ENCODE data around the gene BTBD7.
"Not testable (repeated sequence)": the region's sequence is repeated elsewhere in the genome, so short reads cannot be mapped to it uniquely, and the experiment has no call there.

The BTBD7 gene

DNA sequence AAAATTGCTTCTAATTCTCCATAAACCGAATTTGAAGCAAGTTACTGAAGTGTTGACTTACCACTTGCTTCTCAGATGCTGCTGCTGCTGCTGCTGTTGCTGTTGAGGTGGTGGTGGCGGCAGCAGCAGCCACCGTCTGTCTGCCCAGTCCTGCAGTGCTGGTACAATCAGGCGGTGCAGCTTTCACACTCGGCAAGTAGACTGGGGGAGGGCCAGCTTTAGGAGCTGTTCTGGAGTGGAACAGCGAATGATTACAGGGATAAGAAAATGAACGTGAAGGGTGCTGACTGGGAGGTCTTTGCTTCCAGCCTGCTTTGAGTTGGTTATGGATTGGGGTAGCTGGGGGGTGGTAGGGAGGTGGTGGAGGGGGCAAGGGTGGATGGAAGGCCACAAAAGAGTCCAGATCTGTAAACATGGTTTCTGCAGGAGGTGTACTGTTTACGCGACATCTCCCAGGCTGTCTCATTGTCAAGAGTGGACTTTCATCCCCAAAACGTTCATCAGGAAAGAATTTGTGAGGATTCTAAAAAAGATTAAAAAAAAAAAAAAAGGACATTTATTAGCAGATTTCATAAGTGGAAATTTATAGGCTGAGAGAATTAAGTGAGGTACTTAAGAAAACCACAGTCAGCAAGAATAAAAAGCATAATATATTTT lies 86.9 kb downstream of the BTBD7 start:
- no peak for DNase-seq

DNA sequence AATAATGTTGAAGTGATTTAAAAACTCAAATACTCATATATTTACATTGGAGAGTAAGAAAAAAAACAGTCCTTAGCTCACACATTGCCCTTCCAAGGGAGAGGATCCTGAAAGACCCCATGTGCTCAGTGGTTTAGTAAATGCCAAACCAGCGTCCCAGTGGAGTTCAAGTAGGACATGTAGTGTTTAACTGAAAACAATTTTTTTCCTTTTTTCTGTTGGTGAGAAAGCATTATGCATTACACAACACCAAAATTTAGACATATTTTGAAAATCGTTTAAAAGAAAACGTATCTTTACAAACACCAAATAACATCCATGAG lies 92.2 kb downstream of the BTBD7 start:
- no peak for DNase-seq

DNA sequence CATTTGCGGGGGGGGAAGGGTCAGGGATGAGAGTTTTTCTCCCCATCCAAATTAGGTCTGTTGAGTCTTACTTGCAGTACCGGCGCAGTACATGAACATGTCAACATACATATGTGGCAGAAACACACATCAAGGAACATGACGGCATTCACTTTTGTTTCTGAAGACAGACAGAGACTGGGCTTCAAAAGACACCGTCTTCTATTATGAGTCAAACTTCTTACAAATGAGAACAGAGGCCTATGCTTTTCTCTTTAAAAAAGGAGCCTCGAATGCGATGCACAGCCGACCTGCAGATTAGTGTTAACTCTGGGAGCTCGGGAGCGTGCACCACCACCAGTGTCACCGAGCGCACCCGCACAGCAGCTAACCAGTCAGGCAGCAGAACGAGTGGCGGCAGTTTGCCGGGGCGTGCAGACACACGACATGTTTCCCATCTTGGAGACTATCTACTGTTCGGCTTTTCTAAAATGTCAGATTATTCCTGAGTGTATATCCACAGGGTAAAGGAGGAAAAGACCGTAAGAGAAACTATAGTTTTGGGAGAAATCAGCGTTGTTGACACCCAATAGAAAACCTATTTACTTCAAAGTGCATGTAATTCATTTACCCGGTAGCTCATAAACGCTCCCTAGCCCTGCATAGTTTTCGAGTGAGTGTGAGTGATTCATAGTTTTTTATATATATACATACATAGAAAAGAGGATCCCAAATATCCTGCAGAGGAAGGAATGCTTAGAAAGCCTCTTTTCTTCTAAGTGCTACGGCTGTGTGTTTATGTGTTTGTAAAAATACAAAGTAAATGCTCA lies 92.8 kb downstream of the BTBD7 start:
- DNase-seq, result no peak

GRCh38 chr14:93234798-93235197 lies 98.0 kb downstream of the BTBD7 start:
- no peak for DNase-seq

DNA sequence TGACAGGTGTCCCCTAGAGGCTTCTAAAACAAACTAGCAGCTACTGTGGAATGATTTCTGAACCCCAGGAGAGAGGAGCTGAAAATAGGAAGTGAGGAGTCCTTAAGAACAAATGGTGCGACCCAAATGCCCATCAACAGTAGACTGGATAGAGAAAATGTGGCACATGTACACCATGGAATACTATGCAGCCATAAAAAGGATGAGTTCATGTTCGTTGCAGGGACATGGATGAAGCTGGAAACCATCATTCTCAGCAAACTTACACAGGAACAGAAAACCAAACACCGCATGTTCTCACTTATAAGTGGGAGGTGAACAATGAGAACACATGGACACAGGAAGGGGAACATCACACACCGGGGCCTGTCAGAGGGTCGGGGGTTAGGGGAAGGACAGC lies 99.8 kb downstream of the BTBD7 start:
- not testable (repeated sequence) for DNase-seq

GRCh38 chr14:93232159-93232558 lies 100.7 kb downstream of the BTBD7 start:
- DNase-seq, result no peak

GRCh38 chr14:93231129-93231979 lies 101.5 kb downstream of the BTBD7 start:
- no peak for DNase-seq

DNA sequence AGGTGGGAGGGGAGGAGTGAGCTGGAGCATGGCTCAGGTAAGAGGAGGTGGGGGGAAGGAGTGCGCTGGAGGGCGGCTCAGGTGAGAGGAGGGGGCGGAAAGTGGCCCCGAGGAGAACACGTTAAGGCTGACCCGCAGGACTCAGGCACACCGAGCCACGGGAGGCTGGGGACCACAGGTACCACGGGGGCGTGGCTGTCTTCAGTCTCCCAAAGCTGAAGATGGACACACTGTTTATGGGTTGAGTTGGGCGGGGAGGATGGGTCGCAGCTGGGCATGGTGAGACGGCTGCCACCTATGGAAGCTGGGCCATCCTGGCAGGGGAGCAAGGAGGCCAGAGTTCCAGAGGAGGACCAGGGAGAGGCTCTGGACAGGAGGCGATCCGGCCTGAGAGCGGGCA lies 102.3 kb downstream of the BTBD7 start:
- DNase-seq, result no peak

GRCh38 chr14:93228550-93228949 lies 104.3 kb downstream of the BTBD7 start:
- no peak for DNase-seq

DNA sequence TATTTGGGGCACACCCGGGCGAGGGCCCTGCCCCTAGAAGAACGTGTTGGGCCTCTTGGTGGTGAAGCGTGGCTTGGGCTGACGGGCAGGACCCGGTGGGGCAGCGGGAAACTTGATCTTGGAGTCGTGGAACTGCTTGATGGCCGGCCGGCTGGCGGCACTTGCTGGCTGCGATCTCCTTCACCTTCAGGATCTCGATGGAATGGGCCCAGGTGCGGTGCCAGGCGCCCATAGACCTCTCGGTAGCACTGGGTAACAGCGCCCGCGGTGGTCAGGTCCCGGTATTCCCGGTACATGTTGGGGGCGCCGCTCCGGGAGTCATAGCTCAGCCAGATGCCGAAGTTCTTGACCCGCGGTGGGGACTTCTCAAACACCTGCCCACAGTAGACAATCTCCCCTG lies 109.3 kb downstream of the BTBD7 start:
- no peak for DNase-seq

DNA sequence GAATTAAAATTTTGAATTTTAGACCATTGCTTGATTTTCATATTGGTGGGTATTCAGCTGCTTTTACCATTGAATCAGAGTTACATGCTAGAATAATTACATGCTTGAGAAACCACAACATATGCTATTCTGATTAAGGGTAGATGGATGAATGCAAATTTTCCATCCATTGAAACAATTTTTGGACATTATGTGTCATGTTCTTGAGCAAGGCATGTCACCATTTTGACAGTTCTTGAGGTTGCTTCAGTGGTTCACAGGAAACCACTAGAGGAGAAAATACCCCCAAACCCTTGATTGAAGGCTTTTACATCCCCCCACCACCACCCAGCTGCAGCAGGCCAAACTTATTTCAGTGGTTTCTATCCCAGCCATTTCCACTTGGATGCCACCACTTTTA lies 112.3 kb downstream of the BTBD7 start:
- no peak for DNase-seq

- DNase-seq, result peak; percentile 30
Measured at GRCh38 chr14:93219103-93219726, 113.6 kb downstream of the BTBD7 start.

GRCh38 chr14:93214598-93214997 lies 118.2 kb downstream of the BTBD7 start:
- DNase-seq, result no peak

GRCh38 chr14:93212432-93212831 lies 120.4 kb downstream of the BTBD7 start:
- DNase-seq, result no peak

DNA sequence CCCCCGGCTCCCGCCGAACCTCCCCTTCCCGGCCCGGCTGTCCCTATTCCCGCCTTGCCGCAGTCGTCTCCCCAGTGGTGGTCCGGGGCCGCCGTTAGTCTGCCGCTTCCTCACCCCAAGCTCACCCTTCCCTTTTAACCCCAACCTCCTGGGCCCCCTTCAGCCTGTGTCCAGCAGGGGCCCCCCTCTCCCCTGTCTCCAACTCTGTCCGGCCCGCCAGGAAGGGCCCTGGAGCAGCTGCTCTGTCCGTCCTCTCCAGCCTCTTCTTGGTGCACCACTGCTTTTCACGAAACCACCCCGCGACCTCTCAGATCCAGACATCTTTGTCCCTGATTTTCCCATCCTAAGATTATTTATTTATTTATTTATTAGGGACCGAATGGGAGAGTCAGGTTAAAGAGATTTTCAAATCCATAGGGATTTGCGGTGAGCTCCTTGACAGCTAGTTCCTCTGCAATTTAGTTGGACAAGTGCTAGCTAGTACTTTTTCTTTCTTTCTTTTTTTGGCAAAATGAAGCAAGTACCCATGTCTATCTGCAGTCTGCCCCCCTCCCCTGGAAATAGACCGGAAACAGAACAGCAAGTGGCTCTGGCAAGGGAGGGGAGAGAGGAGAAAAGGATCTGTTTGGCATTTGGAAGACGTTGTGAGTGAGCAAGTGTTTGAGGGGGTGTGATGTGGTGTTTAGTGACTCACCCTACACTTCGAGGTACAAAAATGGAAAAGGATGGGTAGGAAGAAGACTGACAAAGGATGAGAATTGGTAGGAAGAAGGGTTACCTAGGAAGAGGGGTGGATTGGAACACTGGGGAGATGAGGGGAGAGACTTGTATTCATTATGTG lies 125.1 kb downstream of the BTBD7 start:
- DNase-seq, result peak; percentile 11

DNA sequence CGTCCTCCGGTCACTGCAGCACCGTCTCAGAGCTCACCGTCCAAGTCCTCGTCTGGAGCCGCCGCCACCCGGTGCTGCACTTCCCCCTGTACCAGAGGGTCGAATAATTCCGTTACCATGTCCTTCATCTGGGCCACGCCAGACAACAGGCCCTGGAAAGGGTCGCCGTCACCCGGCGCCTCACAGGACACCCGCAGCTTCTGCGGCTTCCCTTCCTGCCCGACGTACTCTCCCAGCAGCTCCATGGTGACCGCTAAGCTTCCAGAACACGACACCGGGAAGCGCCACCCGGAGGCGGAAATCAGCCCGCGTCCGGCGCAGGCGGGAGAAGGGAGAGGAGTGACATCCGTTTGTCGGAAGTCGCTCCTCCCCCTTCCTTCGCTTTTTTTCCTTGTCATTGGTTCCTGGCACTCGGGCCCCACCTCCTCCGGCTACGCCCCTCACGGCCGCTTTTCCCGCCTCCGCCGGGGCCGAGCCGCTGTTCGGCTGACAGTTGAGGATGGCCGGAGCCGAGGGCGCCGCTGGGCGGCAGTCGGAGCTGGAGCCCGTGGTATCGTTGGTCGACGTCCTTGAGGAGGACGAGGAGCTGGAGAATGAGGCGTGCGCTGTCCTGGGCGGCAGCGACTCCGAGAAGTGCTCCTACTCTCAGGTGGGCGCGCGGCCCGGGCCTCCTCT lies 125.9 kb downstream of the BTBD7 start, which contains the start of the genes GON7 and UBR7:
Gene GON7 (minus strand): TSS at position 273 of the 675 bp plus-strand sequence. CDS start 28 bp downstream, at position 245.
Gene UBR7 (plus strand): TSS at position 464 of the 675 bp plus-strand sequence. CDS start 36 bp downstream, at position 500.
- DNase-seq, result peak; percentile 75

GRCh38 chr14:93201155-93201704 lies 131.6 kb downstream of the BTBD7 start:
- DNase-seq, result no peak

DNA sequence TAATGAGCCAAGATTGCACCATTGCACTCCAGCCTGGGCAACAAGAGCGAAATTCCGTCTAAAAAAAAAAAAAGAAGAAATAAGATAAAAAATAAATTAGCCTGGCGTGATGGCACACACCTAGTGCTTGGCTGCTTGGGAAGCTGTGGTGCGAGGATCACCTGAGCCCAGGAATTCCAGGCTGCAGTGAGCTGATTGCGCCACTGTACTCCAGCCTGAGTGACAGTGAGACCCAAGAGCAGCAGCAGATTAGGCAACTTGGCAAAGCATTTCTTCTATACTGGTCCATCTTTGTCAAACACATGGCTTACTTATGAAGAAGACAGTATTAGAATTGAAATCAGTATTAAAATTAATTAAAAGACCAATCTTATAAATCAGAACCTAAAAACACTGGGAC lies 132.3 kb downstream of the BTBD7 start:
- no peak for DNase-seq

GRCh38 chr14:93199031-93199430 lies 133.8 kb downstream of the BTBD7 start:
- DNase-seq, result no peak

- no peak for DNase-seq
Measured at GRCh38 chr14:93195316-93195999, 137.4 kb downstream of the BTBD7 start.

Data from activated T-cell treated with anti-CD3 and anti-CD28 coated beads for 4 hours (primary cell).